SU-DHL-6 (cell line): ENCODE results near the gene TSTD1.

Experiments
- H2AFZ ChIP-seq: fragments of 200-600 bp; sonication (generic); 2 replicates; pipeline ENCODE4 v1.6.1; 2014; ENCODE audit warnings: low read depth, mild to moderate bottlenecking, moderate library complexity, mixed read lengths, antibody characterized with exemption, low read length; ENCODE audit not compliant: severe bottlenecking
- H3F3A ChIP-seq: fragments of 200-600 bp; shearing (Covaris generic); 2 replicates; pipeline ENCODE4 v1.6.0; 2016; ENCODE audit warnings: antibody characterized with exemption, mild to moderate bottlenecking; ENCODE audit not compliant: insufficient read depth
- H3K27ac ChIP-seq: fragments of 200-600 bp; sonication (generic); 2 replicates; pipeline ENCODE4 v1.5.1; 2016; ENCODE audit warnings: low read depth, mild to moderate bottlenecking, low read length, moderate library complexity, mixed read lengths
- H3K27me3 ChIP-seq: fragments of 200-600 bp; sonication (generic), shearing (Covaris generic); 2 replicates; pipeline ENCODE4 v1.6.0; 2014; ENCODE audit warnings: mild to moderate bottlenecking, low read length
- H3K36me3 ChIP-seq: fragments of 200-600 bp; sonication (generic); 2 replicates; pipeline ENCODE4 v1.6.1; 2014; ENCODE audit warnings: mild to moderate bottlenecking, low read length, mixed read lengths
- H3K4me2 ChIP-seq: fragments of 300-600, 200-600 bp; shearing (Covaris generic), sonication (generic); 2 replicates; pipeline ENCODE4 v1.6.0; 2014; ENCODE audit warnings: low read length, low read depth, mild to moderate bottlenecking; ENCODE audit not compliant: poor library complexity, severe bottlenecking
- H3K4me3 ChIP-seq: fragments of 200-600 bp; sonication (generic); 2 replicates; pipeline ENCODE4 v1.5.1; 2014; ENCODE audit warnings: antibody characterized with exemption, low read length, mild to moderate bottlenecking, mixed read lengths; ENCODE audit not compliant: insufficient read depth, poor library complexity, severe bottlenecking
- H3K79me2 ChIP-seq: fragments of 200-600 bp; sonication (generic); 2 replicates; pipeline ENCODE4 v1.6.1; 2014; ENCODE audit warnings: mild to moderate bottlenecking, low read length, moderate library complexity; ENCODE audit not compliant: insufficient read depth
- H3K9ac ChIP-seq: fragments of 200-600 bp; sonication (generic); 2 replicates; pipeline ENCODE4 v1.7.0; 2014; ENCODE audit warnings: mild to moderate bottlenecking, low read length
- H3K9me2 ChIP-seq: fragments of 200-600 bp; sonication (generic); replicated peaks from 2 replicates; pipeline ENCODE4 v1.6.1; 2014; ENCODE audit warnings: low read length; ENCODE audit not compliant: insufficient read depth
- H3K9me3 ChIP-seq: fragments of 200-600 bp; sonication (generic); 2 replicates; pipeline ENCODE4 v1.6.1; 2014; ENCODE audit warnings: low read length, mixed read lengths; ENCODE audit not compliant: insufficient read depth
- H4K20me1 ChIP-seq: fragments of 200-600 bp; sonication (generic); 2 replicates; pipeline ENCODE4 v1.6.1; 2014; ENCODE audit warnings: low read depth, mild to moderate bottlenecking, antibody characterized with exemption, low read length, moderate library complexity, mixed read lengths
- EZH2phosphoT487 ChIP-seq: fragments of 200-600 bp; sonication (generic), shearing (Covaris generic); conservative IDR thresholded peaks from 2 replicates; pipeline ENCODE4 v1.6.1; 2018; ENCODE audit warnings: mild to moderate bottlenecking, antibody characterized with exemption, low read length, moderate library complexity, mixed read lengths
- TF ChIP-seq, protein P1 (sequence below): fragments of 200-600 bp; sonication (generic); IDR thresholded peaks from one replicate; pipeline ENCODE4 v1.5.1; 2017; ENCODE audit warnings: antibody characterized with exemption, mild to moderate bottlenecking, low read length, moderate library complexity; ENCODE audit not compliant: insufficient read depth, poor library complexity, severe bottlenecking

Gene TSTD1

DNA sequence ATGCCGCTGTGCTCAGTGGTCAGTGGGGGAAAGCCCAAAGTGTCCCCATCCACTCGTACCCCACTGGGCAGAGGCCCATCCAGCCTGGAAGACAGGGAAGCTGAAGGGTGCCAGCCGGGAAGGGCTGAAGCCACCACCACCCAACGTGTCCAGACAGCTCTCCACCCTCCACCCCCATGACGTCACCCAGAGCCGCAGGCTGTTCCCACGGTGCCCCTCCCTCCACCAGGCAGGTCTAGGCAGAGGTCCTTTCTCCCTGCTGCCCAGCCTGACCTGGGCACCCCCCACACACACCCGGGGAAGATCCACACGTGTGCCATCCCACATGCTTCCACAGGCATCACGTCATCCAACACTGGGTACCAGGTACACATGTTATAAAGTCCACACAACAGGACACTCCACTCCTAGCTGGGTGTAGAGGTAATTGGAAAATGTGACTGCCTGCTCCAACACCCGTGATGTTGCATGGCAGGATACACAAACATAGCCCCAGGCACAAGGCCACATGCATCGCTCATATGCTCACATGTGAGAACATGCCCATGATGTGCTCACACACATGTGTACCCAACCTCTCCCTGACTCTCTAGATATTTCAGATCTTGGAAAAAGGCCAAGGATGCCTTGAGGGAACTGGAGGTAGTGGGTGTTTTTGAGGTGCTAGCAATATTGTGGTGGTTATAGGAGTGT lies 36.1 kb upstream of the TSTD1 start:
- Histone ChIP-seq H3K4me2 (no peak overlapping the region), H3F3A (peaks cover 11% of the 10 kb centered on the region; the same call in 1 of the 2 replicates), H3K4me3 (no peak overlapping the region), H3K79me2 (no peaks in the 10 kb centered on the region), H3K27me3 (no peaks in the 10 kb centered on the region), H2AFZ (no peak overlapping the region), H3K27ac (no peak overlapping the region), H3K9me2 (no peaks in the 10 kb centered on the region), H4K20me1 (no peaks in the 10 kb centered on the region), H3K36me3 (no peaks in the 10 kb centered on the region), H3K9ac (no peak overlapping the region), H3K9me3 (no peaks in the 10 kb centered on the region)
- TF ChIP-seq, protein P1, sequence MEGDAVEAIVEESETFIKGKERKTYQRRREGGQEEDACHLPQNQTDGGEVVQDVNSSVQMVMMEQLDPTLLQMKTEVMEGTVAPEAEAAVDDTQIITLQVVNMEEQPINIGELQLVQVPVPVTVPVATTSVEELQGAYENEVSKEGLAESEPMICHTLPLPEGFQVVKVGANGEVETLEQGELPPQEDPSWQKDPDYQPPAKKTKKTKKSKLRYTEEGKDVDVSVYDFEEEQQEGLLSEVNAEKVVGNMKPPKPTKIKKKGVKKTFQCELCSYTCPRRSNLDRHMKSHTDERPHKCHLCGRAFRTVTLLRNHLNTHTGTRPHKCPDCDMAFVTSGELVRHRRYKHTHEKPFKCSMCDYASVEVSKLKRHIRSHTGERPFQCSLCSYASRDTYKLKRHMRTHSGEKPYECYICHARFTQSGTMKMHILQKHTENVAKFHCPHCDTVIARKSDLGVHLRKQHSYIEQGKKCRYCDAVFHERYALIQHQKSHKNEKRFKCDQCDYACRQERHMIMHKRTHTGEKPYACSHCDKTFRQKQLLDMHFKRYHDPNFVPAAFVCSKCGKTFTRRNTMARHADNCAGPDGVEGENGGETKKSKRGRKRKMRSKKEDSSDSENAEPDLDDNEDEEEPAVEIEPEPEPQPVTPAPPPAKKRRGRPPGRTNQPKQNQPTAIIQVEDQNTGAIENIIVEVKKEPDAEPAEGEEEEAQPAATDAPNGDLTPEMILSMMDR, result no peak
- TF ChIP-seq EZH2phosphoT487, result no peak

DNA sequence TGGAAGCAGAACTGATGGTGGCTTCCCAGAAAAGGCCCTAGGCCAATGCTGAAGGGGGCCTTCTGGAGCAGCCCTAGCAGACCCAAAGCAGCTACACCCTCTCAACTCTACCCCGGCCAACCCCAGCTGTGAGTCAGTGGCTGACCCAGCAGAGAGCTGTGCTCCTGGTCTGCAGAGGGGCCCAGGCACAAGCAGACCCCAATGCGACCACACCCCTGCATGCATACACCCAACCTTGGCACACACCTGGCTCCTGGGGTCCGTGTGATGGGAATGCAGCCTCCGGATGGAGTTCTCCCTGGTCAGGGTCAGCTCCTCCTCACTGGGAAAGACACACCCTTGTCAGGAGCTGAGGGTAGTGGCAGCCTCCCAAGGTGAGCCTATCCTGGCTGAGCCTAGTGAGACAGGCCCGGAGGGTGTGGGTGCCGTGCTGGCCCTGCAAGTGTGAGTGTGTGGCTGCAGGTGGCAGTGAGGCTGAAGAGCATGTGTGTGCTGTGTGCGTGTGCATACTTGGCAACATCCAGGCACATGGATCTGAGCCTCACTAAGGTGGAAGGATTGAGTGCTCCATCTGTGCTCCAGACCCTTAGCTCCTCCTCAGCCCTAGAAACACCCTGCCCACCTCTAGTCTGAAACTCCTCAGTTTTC lies 34.8 kb upstream of the TSTD1 start:
- no peak overlapping the region for H3K4me3 ChIP-seq
- peaks cover 10% of the 10 kb centered on the region for H3K79me2 ChIP-seq
- H4K20me1 ChIP-seq, result no peaks in the 10 kb centered on the region
- H3K27me3 ChIP-seq, result no peaks in the 10 kb centered on the region
- no peaks in the 10 kb centered on the region for H3K9me3 ChIP-seq
- peaks cover 11% of the 10 kb centered on the region; the same call in 1 of the 2 replicates for H3F3A ChIP-seq
- no peak overlapping the region for H3K27ac ChIP-seq
- no peaks in the 10 kb centered on the region for H3K9me2 ChIP-seq
- H3K36me3 ChIP-seq, result no peaks in the 10 kb centered on the region
- TF ChIP-seq, protein P1, result no peak
- TF ChIP-seq EZH2phosphoT487, result no peak
- no peak overlapping the region for H3K9ac ChIP-seq
- H2AFZ ChIP-seq, result no peak overlapping the region
- H3K4me2 ChIP-seq, result no peak overlapping the region

DNA sequence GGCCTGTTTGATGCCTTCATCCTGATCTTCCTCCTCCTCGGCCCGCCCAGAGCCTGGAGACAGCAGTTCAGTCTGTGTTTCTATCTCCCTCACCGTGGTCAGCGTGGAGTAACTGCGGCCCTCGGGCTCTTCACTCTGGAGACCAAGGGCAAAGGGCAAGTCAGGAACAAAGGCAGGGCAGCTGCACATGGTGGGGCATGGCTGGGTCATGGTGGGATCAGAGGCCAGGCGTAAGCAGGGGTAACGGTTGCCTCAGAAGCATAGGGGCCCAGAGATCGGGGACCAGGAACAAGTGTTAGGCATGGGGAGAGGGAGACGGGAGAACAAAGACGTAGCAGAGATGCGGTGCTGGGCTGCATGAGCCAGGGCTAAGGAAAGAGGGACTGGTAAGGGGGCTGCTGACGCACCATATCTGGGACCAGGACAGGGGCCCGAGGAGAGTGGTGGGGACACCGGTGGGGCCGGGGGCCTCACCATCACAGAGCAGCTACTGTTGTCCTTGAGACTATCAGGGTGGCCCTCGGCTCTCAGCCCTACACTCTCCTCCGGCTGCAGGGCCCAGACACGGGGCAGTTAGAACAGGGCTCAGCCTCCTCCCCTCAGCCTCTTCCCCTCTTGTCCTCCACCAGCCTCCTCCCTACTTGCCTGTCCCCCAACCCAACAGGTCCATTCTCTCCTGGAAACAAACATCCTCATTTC lies 34.1 kb upstream of the TSTD1 start:
- peaks cover 17% of the 10 kb centered on the region for H3K79me2 ChIP-seq
- H3K4me3 ChIP-seq, result no peak overlapping the region
- H3K9me3 ChIP-seq, result no peaks in the 10 kb centered on the region
- no peaks in the 10 kb centered on the region for H3K36me3 ChIP-seq
- no peaks in the 10 kb centered on the region for H3K9me2 ChIP-seq
- H4K20me1 ChIP-seq, result no peaks in the 10 kb centered on the region
- no peaks in the 10 kb centered on the region for H3K27me3 ChIP-seq
- H3K27ac ChIP-seq, result no peak overlapping the region
- no peak overlapping the region for H3K9ac ChIP-seq
- peaks cover 11% of the 10 kb centered on the region; the same call in 1 of the 2 replicates for H3F3A ChIP-seq
- no peak overlapping the region for H2AFZ ChIP-seq
- H3K4me2 ChIP-seq, result no peak overlapping the region
- TF ChIP-seq EZH2phosphoT487, result no peak
- TF ChIP-seq, protein P1, result no peak
